SK-N-SH (cell line): ENCODE measurements around the gene SPOCK3. TPM values are rescaled to one million over a fixed set of nuclear protein-coding genes. Genes with fewer than 3 reads are reported as not detected.

Experiments used
- CTCF ChIA-PET: fragments of 300-600, 350-600 bp; formaldehyde crosslinking; extraction: SDS; loops from one replicate; lab custom pipeline; 2021; lab: Yijun Ruan, JAX
- POLR2A ChIA-PET: fragments of 350-600 bp; sonication (Branson Sonifier 250); formaldehyde crosslinking; extraction: SDS; loops from one replicate; lab custom pipeline; 2020; ENCODE audit warnings: antibody characterized with exemption, inconsistent platforms; lab: Yijun Ruan, JAX
- DNase-seq: peaks from one replicate; pipeline ENCODE4 v3.0.0; 2012
- H2AFZ ChIP-seq: fragments of 200-600 bp; sonication (generic); 2 replicates; pipeline ENCODE4 v1.8.1; 2016; ENCODE audit warnings: antibody characterized with exemption, mild to moderate bottlenecking, low read depth
- H3F3A ChIP-seq: fragments of 200-600 bp; sonication (generic); replicated peaks from 2 replicates; pipeline ENCODE3; 2016; ENCODE audit warnings: antibody characterized with exemption, mild to moderate bottlenecking; ENCODE audit not compliant: insufficient read depth
- H3K27ac ChIP-seq, 2 experiments: fragments of 200-500 bp in 1 of 2; fragments of 200-600 bp in 1 of 2; sonication (Bioruptor generic) in 1 of 2; sonication (generic), shearing (Covaris generic) in 1 of 2; 2 replicates each; pipeline versions ENCODE4 v1.5.1 to v1.6.1; 2014 to 2016; ENCODE audit warnings: low read depth in 2 of 2, inconsistent platforms in 1 of 2, low read length in 1 of 2, mild to moderate bottlenecking in 1 of 2, mixed read lengths in 1 of 2
- H3K27me3 ChIP-seq: fragments of 200-600 bp; sonication (generic), shearing (Covaris generic); 2 replicates; pipeline ENCODE4 v1.6.1; 2016; ENCODE audit warnings: mixed run types; ENCODE audit not compliant: insufficient read depth
- H3K36me3 ChIP-seq, 2 experiments: fragments of 200-500 bp in 1 of 2; fragments of 200-600 bp in 1 of 2; sonication (Bioruptor generic) in 1 of 2; sonication (generic) in 1 of 2; replicated peaks in 1 of 2; 2 replicates each; pipeline versions ENCODE3 to v1.5.1; 2014 to 2016; ENCODE audit warnings: low read length in 1 of 2, mild to moderate bottlenecking in 1 of 2; ENCODE audit not compliant: insufficient read depth in 2 of 2, control insufficient read depth in 1 of 2
- H3K4me1 ChIP-seq, 2 experiments: fragments of 200-500 bp in 1 of 2; fragments of 200-600 bp in 1 of 2; sonication (Bioruptor generic) in 1 of 2; sonication (generic), shearing (Covaris generic) in 1 of 2; 2 replicates each; pipeline versions ENCODE4 v1.5.1 to v1.6.1; 2014 to 2016; ENCODE audit warnings: low read depth in 1 of 2, low read length in 1 of 2, mixed run types in 1 of 2; ENCODE audit not compliant: insufficient read depth in 2 of 2, control insufficient read depth in 1 of 2
- H3K4me2 ChIP-seq: fragments of 200-600 bp; sonication (generic), shearing (Covaris generic); 2 replicates; pipeline ENCODE4 v1.6.1; 2017; ENCODE audit warnings: mixed run types
- H3K4me3 ChIP-seq, 2 experiments: fragments of 200-500 bp in 1 of 2; fragments of 200-600 bp in 1 of 2; sonication (Bioruptor generic) in 1 of 2; sonication (generic), shearing (Covaris generic) in 1 of 2; 2 replicates each; pipeline versions ENCODE4 v1.5.1 to v1.8.1; 2014 to 2016; ENCODE audit warnings: low read depth in 2 of 2, inconsistent platforms in 1 of 2, low read length in 1 of 2, mild to moderate bottlenecking in 1 of 2, mixed read lengths in 1 of 2, moderate library complexity in 1 of 2
- H3K79me2 ChIP-seq: fragments of 200-600 bp; sonication (generic); 2 replicates; pipeline ENCODE4 v1.8.1; 2017; ENCODE audit warnings: mild to moderate bottlenecking; ENCODE audit not compliant: insufficient read depth
- H3K9ac ChIP-seq: fragments of 200-600 bp; sonication (generic); 2 replicates; pipeline ENCODE4 v1.6.1; 2017; ENCODE audit warnings: mixed run types
- H3K9me2 ChIP-seq: fragments of 200-600 bp; sonication (generic); 2 replicates; pipeline ENCODE4 v1.6.1; 2017; ENCODE audit warnings: mixed run types
- H3K9me3 ChIP-seq: fragments of 200-600 bp; sonication (generic); 2 replicates; pipeline ENCODE4 v1.6.1; 2017; ENCODE audit warnings: mixed run types, mild to moderate bottlenecking, moderate library complexity
- H4K20me1 ChIP-seq: fragments of 200-600 bp; sonication (generic); 2 replicates; pipeline ENCODE4 v1.6.1; 2017; ENCODE audit warnings: mild to moderate bottlenecking, mixed run types; ENCODE audit not compliant: insufficient read depth
- ELF1 ChIP-seq: IDR thresholded peaks from 2 replicates; pipeline ENCODE4 v1.4.0; 2012
- EP300 ChIP-seq, 2 experiments: IDR thresholded peaks; 2 replicates each; pipeline versions ENCODE4 v1.4.0 to v1.6.1; 2012; ENCODE audit warnings: borderline replicate concordance in 1 of 2, low read depth in 1 of 2, low read length in 1 of 2
- EZH2phosphoT487 ChIP-seq: fragments of 200-600 bp; sonication (generic); IDR thresholded peaks from 2 replicates; pipeline ENCODE4 v1.6.1; 2017; ENCODE audit warnings: low read depth, mixed run types, mild to moderate bottlenecking, antibody characterized with exemption, moderate library complexity, borderline replicate concordance
- FOSL2 ChIP-seq: IDR thresholded peaks from 2 replicates; pipeline ENCODE4 v1.4.0; 2012; ENCODE audit warnings: low read depth, mild to moderate bottlenecking, moderate library complexity, borderline replicate concordance
- FOXM1 ChIP-seq: IDR thresholded peaks from 2 replicates; pipeline ENCODE4 v1.4.0; 2012; ENCODE audit warnings: low read depth, mild to moderate bottlenecking
- GABPA ChIP-seq: IDR thresholded peaks from 2 replicates; pipeline ENCODE4 v1.4.0; 2012; ENCODE audit warnings: low read depth, mild to moderate bottlenecking
- JUND ChIP-seq: IDR thresholded peaks from 2 replicates; pipeline ENCODE4 v1.4.0; 2012
- RAD21 ChIP-seq: IDR thresholded peaks from 2 replicates; pipeline ENCODE4 v1.6.1; 2012; ENCODE audit warnings: mild to moderate bottlenecking, low read length
- RCOR1 ChIP-seq: fragments of 150-350 bp; IDR thresholded peaks from 2 replicates; pipeline ENCODE4 v1.6.1; 2017; ENCODE audit warnings: antibody characterized with exemption, low read length
- RXRA ChIP-seq: IDR thresholded peaks from 2 replicates; pipeline ENCODE4 v1.4.0; 2012; ENCODE audit warnings: low read depth, mild to moderate bottlenecking, borderline replicate concordance
- SMC3 ChIP-seq: IDR thresholded peaks from 2 replicates; pipeline ENCODE4 v1.6.1; 2012; ENCODE audit warnings: low read depth, low read length, improper control_type of control experiment
- TAF1 ChIP-seq: IDR thresholded peaks from 2 replicates; pipeline ENCODE4 v1.6.1; 2012; ENCODE audit warnings: low read depth, mild to moderate bottlenecking, low read length, moderate library complexity, borderline replicate concordance
- TEAD4 ChIP-seq: IDR thresholded peaks from 2 replicates; pipeline ENCODE4 v1.4.0; 2012; ENCODE audit warnings: mild to moderate bottlenecking, borderline replicate concordance; ENCODE audit not compliant: insufficient read depth
- WGBS: methylation state at CpG from one replicate; pipeline ENCODE4 v1.1.6; 2017; ENCODE audit warnings: low lambda C conversion rate; 5-methylcytosine and 5-hydroxymethylcytosine counted together
- polyA plus RNA-seq, 3 experiments: library from polyadenylated mRNA; depleted of rRNA; stranded (reverse); fragments of >200 nt; gene quantifications; 2 replicates each; pipeline ENCODE4 v1.2.3, GENCODE V29; 2012
- TF ChIP-seq, protein P1 (sequence below): fragments of 150-350 bp; IDR thresholded peaks from 2 replicates; pipeline ENCODE4 v1.6.1; 2016; ENCODE audit warnings: mild to moderate bottlenecking, low read depth, low read length
- TF ChIP-seq, protein P2 (sequence below): IDR thresholded peaks from 2 replicates; pipeline ENCODE4 v1.4.0; 2012; ENCODE audit warnings: low read depth, borderline replicate concordance
- TF ChIP-seq, protein P3 (sequence below): IDR thresholded peaks from 2 replicates; pipeline ENCODE4; 2012
- TF ChIP-seq, protein P4 (sequence below): IDR thresholded peaks from 2 replicates; pipeline ENCODE4 v1.6.1; 2012; ENCODE audit warnings: mild to moderate bottlenecking, low read depth, low read length, moderate library complexity
- TF ChIP-seq, protein P5 (sequence below): IDR thresholded peaks from 2 replicates; pipeline ENCODE4 v1.4.0; 2012; ENCODE audit warnings: low read depth

Gene SPOCK3
- polyA plus RNA-seq, 1 of the 3 experiments (the other 2 are of a cell fraction), result not detected

DNA sequence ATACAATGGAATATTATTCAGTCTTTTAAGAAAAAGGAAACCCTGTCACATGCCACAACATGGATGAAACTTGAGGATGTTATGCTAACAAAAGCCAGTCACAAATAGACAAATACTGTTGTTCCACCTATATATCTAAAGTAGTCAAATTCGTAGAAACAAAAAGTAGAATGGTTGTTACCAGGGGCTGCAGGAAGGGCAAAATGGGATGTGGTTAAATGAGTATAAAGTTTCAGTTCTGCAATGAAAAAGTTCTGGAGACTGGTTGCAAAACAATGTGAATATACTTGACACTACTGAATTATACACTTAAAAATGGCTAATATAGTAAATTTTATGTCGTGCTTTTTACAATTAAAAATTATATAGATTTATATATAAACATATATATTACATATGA lies 12.2 kb downstream of the SPOCK3 start:
- Histone ChIP-seq H3K4me1 (no peaks in the 10 kb centered on the region), H3F3A (no peaks in the 10 kb centered on the region), H3K36me3 (no peaks in the 10 kb centered on the region), H3K9ac (no peak overlapping the region), H3K27ac (no peak overlapping the region), H3K4me2 (no peak overlapping the region), H3K27me3 (no peaks in the 10 kb centered on the region), H3K9me2 (no peaks in the 10 kb centered on the region), H3K9me3 (no peaks in the 10 kb centered on the region), H3K79me2 (no peaks in the 10 kb centered on the region), H4K20me1 (no peaks in the 10 kb centered on the region), H2AFZ (no peak overlapping the region), H3K4me3 (no peak overlapping the region)
- WGBS, result 13% methylated on average over 2 of the region's 2 CpGs
- TF ChIP-seq FOXM1 (no peak), GABPA (no peak), SMC3 (no peak), TEAD4 (no peak), EZH2phosphoT487 (no peak), EP300 (IDR thresholded peaks at IDR 0.05; ENCODE audit: borderline replicate concordance in 1 of 2, low read depth in 1 of 2, low read length in 1 of 2) (no peak), ELF1 (no peak), FOSL2 (no peak), JUND (no peak), TAF1 (no peak), RCOR1 (no peak), RXRA (no peak)
- TF ChIP-seq, protein P1, sequence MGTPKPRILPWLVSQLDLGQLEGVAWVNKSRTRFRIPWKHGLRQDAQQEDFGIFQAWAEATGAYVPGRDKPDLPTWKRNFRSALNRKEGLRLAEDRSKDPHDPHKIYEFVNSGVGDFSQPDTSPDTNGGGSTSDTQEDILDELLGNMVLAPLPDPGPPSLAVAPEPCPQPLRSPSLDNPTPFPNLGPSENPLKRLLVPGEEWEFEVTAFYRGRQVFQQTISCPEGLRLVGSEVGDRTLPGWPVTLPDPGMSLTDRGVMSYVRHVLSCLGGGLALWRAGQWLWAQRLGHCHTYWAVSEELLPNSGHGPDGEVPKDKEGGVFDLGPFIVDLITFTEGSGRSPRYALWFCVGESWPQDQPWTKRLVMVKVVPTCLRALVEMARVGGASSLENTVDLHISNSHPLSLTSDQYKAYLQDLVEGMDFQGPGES, result no peak
- TF ChIP-seq, protein P2, sequence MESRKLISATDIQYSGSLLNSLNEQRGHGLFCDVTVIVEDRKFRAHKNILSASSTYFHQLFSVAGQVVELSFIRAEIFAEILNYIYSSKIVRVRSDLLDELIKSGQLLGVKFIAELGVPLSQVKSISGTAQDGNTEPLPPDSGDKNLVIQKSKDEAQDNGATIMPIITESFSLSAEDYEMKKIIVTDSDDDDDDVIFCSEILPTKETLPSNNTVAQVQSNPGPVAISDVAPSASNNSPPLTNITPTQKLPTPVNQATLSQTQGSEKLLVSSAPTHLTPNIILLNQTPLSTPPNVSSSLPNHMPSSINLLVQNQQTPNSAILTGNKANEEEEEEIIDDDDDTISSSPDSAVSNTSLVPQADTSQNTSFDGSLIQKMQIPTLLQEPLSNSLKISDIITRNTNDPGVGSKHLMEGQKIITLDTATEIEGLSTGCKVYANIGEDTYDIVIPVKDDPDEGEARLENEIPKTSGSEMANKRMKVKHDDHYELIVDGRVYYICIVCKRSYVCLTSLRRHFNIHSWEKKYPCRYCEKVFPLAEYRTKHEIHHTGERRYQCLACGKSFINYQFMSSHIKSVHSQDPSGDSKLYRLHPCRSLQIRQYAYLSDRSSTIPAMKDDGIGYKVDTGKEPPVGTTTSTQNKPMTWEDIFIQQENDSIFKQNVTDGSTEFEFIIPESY, result no peak
- TF ChIP-seq, protein P3, sequence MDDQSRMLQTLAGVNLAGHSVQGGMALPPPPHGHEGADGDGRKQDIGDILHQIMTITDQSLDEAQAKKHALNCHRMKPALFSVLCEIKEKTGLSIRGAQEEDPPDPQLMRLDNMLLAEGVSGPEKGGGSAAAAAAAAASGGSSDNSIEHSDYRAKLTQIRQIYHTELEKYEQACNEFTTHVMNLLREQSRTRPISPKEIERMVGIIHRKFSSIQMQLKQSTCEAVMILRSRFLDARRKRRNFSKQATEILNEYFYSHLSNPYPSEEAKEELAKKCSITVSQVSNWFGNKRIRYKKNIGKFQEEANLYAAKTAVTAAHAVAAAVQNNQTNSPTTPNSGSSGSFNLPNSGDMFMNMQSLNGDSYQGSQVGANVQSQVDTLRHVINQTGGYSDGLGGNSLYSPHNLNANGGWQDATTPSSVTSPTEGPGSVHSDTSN, result no peak
- ChIA-PET POLR2A (no interaction called here), CTCF (no interaction called here)
- DNase-seq, result no peak

DNA sequence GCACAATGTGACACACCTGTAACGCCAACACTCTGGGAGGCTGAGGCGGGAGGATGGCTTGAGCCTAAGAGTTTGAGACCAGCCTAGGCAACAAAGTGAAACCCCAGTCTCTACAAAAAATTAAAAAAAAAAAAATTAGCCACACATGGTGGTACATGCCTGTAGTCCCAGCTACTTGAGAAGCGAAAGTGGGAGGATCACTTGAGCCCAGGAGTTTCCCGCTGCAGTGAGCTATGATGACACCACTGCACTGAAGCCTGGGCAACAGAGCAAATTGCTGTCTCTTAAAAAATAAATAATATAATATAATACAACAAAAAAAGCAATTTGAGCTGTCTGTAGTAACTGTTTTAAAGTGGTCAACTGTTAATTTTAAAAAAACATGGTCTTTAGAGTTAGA lies 13.2 kb downstream of the SPOCK3 start:
- H2AFZ ChIP-seq, result no peak overlapping the region
- no peaks in the 10 kb centered on the region for H3K36me3 ChIP-seq
- no peaks in the 10 kb centered on the region for H3K79me2 ChIP-seq
- ChIA-PET POLR2A (no interaction called here), CTCF (no interaction called here)
- no peak overlapping the region for H3K4me2 ChIP-seq
- H3K9me2 ChIP-seq, result no peaks in the 10 kb centered on the region
- DNase-seq, result no peak
- H3K4me1 ChIP-seq, result no peaks in the 10 kb centered on the region
- H4K20me1 ChIP-seq, result no peaks in the 10 kb centered on the region
- TF ChIP-seq, protein P2, result no peak
- TF ChIP-seq RAD21, result no peak
- TF ChIP-seq TAF1, result no peak
- TF ChIP-seq, protein P4, sequence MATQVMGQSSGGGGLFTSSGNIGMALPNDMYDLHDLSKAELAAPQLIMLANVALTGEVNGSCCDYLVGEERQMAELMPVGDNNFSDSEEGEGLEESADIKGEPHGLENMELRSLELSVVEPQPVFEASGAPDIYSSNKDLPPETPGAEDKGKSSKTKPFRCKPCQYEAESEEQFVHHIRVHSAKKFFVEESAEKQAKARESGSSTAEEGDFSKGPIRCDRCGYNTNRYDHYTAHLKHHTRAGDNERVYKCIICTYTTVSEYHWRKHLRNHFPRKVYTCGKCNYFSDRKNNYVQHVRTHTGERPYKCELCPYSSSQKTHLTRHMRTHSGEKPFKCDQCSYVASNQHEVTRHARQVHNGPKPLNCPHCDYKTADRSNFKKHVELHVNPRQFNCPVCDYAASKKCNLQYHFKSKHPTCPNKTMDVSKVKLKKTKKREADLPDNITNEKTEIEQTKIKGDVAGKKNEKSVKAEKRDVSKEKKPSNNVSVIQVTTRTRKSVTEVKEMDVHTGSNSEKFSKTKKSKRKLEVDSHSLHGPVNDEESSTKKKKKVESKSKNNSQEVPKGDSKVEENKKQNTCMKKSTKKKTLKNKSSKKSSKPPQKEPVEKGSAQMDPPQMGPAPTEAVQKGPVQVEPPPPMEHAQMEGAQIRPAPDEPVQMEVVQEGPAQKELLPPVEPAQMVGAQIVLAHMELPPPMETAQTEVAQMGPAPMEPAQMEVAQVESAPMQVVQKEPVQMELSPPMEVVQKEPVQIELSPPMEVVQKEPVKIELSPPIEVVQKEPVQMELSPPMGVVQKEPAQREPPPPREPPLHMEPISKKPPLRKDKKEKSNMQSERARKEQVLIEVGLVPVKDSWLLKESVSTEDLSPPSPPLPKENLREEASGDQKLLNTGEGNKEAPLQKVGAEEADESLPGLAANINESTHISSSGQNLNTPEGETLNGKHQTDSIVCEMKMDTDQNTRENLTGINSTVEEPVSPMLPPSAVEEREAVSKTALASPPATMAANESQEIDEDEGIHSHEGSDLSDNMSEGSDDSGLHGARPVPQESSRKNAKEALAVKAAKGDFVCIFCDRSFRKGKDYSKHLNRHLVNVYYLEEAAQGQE, result no peak
- TF ChIP-seq, protein P5, sequence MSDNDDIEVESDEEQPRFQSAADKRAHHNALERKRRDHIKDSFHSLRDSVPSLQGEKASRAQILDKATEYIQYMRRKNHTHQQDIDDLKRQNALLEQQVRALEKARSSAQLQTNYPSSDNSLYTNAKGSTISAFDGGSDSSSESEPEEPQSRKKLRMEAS, result no peak
- no peak for TF ChIP-seq FOSL2
- H3K9me3 ChIP-seq, result no peaks in the 10 kb centered on the region
- WGBS, result 44% methylated on average over 4 of the region's 4 CpGs
- H3K4me3 ChIP-seq, result no peak overlapping the region
- H3K27ac ChIP-seq, result no peak overlapping the region
- H3F3A ChIP-seq, result no peaks in the 10 kb centered on the region
- no peaks in the 10 kb centered on the region for H3K27me3 ChIP-seq
- no peak overlapping the region for H3K9ac ChIP-seq
